Measurements from ENCODE around the gene NEMF.
A peak's percentile ranks its signal among the peaks of the same experiment; 100 is the strongest.
"Not testable (repeated sequence)": the region's sequence is repeated elsewhere in the genome, so short reads cannot be mapped to it uniquely, and the experiment has no call there.

The NEMF gene

DNA sequence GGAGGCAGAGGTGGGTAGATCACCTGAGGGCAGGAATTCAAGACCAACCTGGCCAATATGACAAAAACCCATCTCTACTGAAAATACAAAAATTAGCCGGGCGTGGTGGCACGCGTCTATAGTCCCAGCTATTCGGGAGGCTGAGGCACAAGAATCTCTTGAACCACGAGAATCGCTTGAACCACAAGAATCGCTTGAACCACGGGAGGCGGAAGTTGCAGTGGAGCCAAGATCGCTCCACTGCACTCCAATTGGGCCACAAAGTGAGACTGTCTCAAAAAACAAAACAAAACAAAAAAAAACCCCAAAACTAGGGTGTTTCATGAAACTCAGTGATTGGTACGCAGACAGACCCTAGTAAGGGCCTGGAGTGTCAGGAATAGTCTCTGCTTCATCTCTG, 33.9 kb upstream of the NEMF start:
- Mint-ChIP-seq H3K36me3 (ENCODE audit: low read depth) (peaks cover 5% of the 10 kb centered on the region), H3K4me1 (peaks cover 23% of the 10 kb centered on the region), H3K4me3 (peak overlapping the region; percentile 36), H3K27me3 (no peaks in the 10 kb centered on the region), H3K9me3 (no peaks in the 10 kb centered on the region), H3K27ac (no peak overlapping the region)
- DNase-seq (no peak), ATAC-seq (no peak)

DNA sequence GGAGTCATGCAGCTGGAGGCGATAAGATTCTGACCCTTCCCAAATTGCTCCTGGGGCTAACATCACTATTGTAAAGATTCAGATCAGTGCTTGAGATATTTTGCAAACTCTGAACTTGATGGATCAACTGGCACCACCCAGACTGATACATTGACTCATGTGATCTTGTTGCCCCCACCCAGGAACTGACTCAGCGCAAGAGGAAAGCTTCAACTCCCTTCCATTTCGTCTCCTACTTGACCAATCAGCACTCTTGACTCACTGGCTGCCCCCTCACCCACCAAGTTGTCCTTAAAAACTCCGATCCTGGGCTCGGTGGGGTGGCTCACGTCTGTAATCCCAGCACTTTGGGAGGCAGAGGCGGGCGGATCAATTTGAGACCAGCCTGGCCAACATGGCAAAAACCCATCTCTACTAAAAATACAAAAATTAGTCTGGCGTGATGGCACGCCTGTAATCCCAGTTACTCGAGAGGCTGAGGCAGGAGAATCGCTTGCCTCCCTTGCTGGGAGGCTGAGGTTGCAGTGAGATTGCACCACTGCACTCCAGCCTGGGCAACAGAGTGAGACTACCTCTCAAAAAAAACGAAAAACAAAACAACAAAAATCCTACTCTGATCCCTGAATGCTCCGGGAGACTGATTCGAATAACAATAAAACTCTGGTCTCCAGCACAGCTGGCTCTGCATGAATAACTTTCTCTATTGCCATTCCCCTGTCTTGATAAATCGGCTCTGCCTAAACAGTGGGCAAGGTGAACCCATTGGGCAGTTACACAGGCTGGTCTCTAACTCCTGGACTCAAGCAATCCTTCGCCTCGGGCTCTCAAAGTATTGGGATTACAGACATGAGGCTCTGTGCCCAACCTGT, 30.5 kb upstream of the NEMF start:
- Mint-ChIP-seq H3K9me3 (no peaks in the 10 kb centered on the region), H3K27ac (peak overlapping the region; percentile 18), H3K4me3 (no peak overlapping the region), H3K36me3 (ENCODE audit: low read depth) (no peaks in the 10 kb centered on the region), H3K4me1 (peaks cover 34% of the 10 kb centered on the region), H3K27me3 (no peaks in the 10 kb centered on the region)
- DNase-seq (no peak), ATAC-seq (no peak)

DNA sequence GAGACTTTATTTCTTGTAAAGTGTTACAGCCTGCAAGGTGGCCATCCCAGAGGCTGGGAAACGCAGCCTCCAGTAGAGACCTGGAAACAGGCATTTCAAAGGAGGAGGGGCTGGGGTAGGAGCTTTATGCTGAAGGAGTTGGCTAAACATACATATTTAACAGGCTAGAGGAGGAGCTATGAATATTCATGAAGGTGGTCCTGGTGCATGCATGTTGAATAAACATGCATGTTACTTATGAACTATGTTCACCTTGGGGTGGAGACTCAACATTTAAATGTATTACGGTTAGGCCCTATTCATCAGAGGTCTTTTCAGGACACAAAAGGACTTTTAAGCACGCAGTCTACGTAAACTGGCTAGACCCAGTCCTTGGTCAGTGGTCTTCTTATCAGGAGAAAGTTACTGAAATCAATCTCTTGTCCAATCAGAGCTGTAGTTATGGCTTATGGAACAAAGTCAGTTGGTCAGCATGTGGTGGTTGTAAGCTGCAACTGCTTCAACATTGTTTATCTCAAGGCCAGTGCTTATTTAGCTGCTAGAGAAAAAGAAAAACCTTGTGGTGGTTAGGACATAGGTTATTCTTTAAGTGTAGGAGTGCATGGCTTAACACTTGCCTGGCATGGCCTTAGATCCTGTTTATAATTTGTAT, 28.9 kb upstream of the NEMF start:
- DNase-seq = no peak
- peaks cover 31% of the 10 kb centered on the region for H3K4me1 Mint-ChIP-seq
- H3K27me3 Mint-ChIP-seq = no peaks in the 10 kb centered on the region
- no peak overlapping the region for H3K4me3 Mint-ChIP-seq
- ATAC-seq = no peak
- no peaks in the 10 kb centered on the region for H3K9me3 Mint-ChIP-seq
- no peak overlapping the region for H3K27ac Mint-ChIP-seq
- no peaks in the 10 kb centered on the region for H3K36me3 Mint-ChIP-seq (ENCODE audit: low read depth)

GRCh38 chr14:49880267-49881064, 27.9 kb upstream of the NEMF start:
- Mint-ChIP-seq H3K4me3 (no peak overlapping the region), H3K4me1 (peaks cover 31% of the 10 kb centered on the region), H3K36me3 (ENCODE audit: low read depth) (no peaks in the 10 kb centered on the region), H3K9me3 (no peaks in the 10 kb centered on the region), H3K27me3 (no peaks in the 10 kb centered on the region), H3K27ac (peak overlapping the region; percentile 72)
- ATAC-seq = peak; percentile 30
- DNase-seq = no peak

DNA sequence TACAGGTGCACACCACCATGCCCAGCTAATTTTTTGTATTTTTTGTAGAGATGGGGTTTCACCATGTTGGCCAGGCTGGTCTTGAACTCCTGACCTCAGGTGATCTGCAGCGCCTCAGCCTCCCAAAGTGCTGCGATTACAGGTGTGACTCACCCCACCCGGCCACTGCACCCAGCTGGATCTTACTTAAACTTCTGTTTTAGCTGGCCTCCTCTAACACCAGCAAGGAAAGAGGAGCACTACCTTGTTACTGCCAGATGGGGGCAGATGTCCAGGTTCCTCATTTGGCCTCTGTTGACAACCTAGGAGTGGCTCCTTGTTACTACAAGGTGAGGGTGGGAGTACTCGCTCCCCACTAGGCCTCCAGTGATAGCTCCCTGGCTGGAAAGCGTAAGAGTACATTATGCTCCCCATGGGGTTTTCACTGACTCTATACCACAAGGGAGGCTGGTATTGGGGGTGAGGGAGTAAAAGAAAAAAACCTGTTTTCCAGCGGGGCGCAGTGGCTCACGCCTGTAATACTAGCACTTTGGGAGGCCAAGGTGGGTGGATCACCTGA, 27.1 kb upstream of the NEMF start:
- DNase-seq = peak; percentile 62
- no peaks in the 10 kb centered on the region for H3K27me3 Mint-ChIP-seq
- H3K9me3 Mint-ChIP-seq = no peaks in the 10 kb centered on the region
- ATAC-seq = peak; percentile 94
- peaks cover 31% of the 10 kb centered on the region for H3K4me1 Mint-ChIP-seq
- no peaks in the 10 kb centered on the region for H3K36me3 Mint-ChIP-seq (ENCODE audit: low read depth)
- no peak overlapping the region for H3K27ac Mint-ChIP-seq
- no peak overlapping the region for H3K4me3 Mint-ChIP-seq

GRCh38 chr14:49876563-49877127, 24.1 kb upstream of the NEMF start:
- H3K4me3 Mint-ChIP-seq = no peak overlapping the region
- no peaks in the 10 kb centered on the region for H3K27me3 Mint-ChIP-seq
- ATAC-seq (no peak), DNase-seq (no peak)
- no peak overlapping the region for H3K27ac Mint-ChIP-seq
- H3K36me3 Mint-ChIP-seq (ENCODE audit: low read depth) = no peaks in the 10 kb centered on the region
- H3K9me3 Mint-ChIP-seq = no peaks in the 10 kb centered on the region
- H3K4me1 Mint-ChIP-seq = peaks cover 28% of the 10 kb centered on the region

DNA sequence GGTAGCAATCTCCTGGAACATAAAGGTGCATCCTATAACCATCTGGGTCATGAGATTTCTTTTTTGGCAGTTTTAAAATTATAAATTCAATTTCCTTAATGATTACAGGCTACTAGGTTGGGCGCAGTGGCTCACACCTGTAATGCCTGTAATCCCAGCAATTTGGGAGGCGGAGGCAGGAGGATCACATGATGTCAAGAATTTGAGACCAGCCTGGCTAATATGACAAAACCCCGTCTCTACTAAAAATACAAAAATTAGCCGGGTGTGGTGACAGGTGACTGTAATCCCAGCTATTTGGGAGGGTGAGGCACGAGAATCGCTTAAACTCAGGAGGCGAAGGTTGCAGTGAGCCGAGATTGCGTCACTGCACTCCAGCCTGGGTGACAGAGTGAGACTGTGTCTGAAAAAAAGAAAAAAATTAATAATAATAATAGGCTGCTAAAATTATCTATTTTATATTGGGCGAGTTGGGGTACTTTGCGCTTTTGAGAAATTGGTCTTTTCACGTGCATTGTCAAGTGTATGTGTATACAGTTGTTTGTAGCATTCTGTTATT, 23.1 kb upstream of the NEMF start:
- Mint-ChIP-seq H3K4me3 (no peak overlapping the region), H3K36me3 (ENCODE audit: low read depth) (no peaks in the 10 kb centered on the region), H3K27me3 (no peaks in the 10 kb centered on the region), H3K27ac (no peak overlapping the region), H3K9me3 (no peaks in the 10 kb centered on the region), H3K4me1 (peaks cover 31% of the 10 kb centered on the region)
- ATAC-seq (no peak), DNase-seq (no peak)

- peaks cover 36% of the 10 kb centered on the region for H3K4me1 Mint-ChIP-seq
- ATAC-seq; H3K9me3 Mint-ChIP-seq; H3K36me3 Mint-ChIP-seq (ENCODE audit: low read depth); H3K4me3 Mint-ChIP-seq; DNase-seq; H3K27ac Mint-ChIP-seq; H3K27me3 Mint-ChIP-seq: not testable (repeated sequence)
These were observed 21.0 kb upstream of the NEMF start for GRCh38 chr14:49873548-49873947.

GRCh38 chr14:49870908-49871307, 18.3 kb upstream of the NEMF start:
- Mint-ChIP-seq H3K4me1 (peaks cover 39% of the 10 kb centered on the region), H3K4me3 (no peak overlapping the region), H3K9me3 (no peaks in the 10 kb centered on the region), H3K36me3 (ENCODE audit: low read depth) (no peaks in the 10 kb centered on the region), H3K27me3 (no peaks in the 10 kb centered on the region), H3K27ac (peak overlapping the region; percentile 49)
- ATAC-seq (no peak), DNase-seq (no peak)

GRCh38 chr14:49868720-49869114, 16.1 kb upstream of the NEMF start:
- peaks cover 39% of the 10 kb centered on the region for H3K4me1 Mint-ChIP-seq
- H3K9me3 Mint-ChIP-seq = no peaks in the 10 kb centered on the region
- H3K36me3 Mint-ChIP-seq (ENCODE audit: low read depth) = no peaks in the 10 kb centered on the region
- peak overlapping the region; percentile 96 for H3K4me3 Mint-ChIP-seq
- DNase-seq (no peak), ATAC-seq (no peak)
- H3K27ac Mint-ChIP-seq = peak overlapping the region; percentile 96
- no peaks in the 10 kb centered on the region for H3K27me3 Mint-ChIP-seq

DNA sequence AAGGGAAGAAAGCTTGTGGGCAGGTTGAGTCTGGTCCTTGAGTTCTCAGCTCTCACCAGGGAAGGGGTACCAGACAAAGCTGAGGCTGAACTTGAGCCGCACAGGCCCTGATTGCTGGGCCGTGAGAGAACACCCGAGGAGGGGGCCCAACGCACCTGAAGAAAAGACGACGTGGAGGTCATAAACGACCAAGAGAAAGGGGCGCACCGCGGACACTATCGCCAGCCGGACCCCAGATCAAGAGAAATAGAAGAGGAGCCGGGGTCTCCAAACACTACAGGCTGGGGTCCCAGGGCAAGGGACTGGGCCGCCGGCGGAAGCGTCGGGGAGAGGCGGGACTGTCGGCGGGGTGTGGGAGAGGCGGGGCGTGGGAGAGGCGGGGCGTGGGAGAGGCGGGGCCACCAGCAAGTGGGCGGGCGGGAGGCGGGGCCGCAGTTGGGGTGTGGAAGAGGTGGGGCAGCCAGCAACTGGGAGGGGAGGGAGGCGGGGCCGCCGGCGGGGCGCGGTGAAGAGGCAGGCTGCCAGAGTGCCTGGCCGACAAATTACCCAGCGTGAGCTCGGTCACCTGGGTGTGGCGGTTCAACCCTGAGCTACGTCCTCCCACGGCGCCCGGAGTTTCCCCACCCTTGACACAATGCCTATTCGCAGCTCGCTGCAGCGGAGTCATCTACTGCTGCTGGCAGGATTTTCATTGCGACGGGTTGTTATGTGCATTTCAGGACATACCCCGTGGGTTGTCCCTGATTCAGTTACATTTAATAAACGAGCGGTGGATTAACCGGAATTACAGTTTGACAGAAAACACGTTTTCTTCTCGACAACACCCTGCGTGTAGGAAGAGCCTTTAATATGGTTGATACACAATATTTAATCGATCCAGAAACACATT, 15.5 kb upstream of the NEMF start:
- Mint-ChIP-seq H3K9me3 (no peaks in the 10 kb centered on the region), H3K4me3 (peak overlapping the region; percentile 96), H3K27me3 (no peaks in the 10 kb centered on the region), H3K27ac (peak overlapping the region; percentile 96), H3K36me3 (ENCODE audit: low read depth) (no peaks in the 10 kb centered on the region), H3K4me1 (peaks cover 39% of the 10 kb centered on the region)
- DNase-seq (peak; percentile 99), ATAC-seq (peak; percentile 90)

DNA sequence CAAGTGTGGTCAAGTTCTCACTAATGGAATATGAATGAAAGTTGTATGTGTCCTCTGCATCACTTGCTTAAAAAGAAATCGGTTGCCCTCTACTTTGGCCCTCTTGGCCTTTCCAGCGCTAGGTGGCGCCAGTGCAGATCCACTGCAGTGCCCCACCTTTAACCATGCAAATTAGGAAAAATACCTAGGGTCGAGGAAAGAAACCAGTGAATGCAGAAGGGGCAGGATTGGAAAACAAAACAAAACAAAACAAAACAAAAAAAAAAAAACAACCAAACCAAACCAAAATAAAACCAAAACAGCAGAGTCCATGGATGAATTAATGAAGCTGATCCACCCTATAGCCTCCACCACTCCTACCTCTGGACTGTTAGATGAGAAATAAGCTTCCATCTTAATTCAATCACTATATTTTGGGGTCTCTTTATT, 12.9 kb upstream of the NEMF start:
- H3K4me1 Mint-ChIP-seq = peaks cover 47% of the 10 kb centered on the region
- peaks cover 3% of the 10 kb centered on the region for H3K36me3 Mint-ChIP-seq (ENCODE audit: low read depth)
- H3K9me3 Mint-ChIP-seq = no peaks in the 10 kb centered on the region
- H3K4me3 Mint-ChIP-seq = no peak overlapping the region
- ATAC-seq (no peak), DNase-seq (peak; percentile 91)
- H3K27ac Mint-ChIP-seq = no peak overlapping the region
- H3K27me3 Mint-ChIP-seq = peaks cover 2% of the 10 kb centered on the region
